ENCODE measurements around the gene KRTAP10-7. TPM values are rescaled to one million over a fixed set of nuclear protein-coding genes. Genes with fewer than 3 reads are reported as not detected.
"Not testable (repeated sequence)": the region's sequence is repeated elsewhere in the genome, so short reads cannot be mapped to it uniquely, and the experiment has no call there.

The KRTAP10-7 gene
- total and polyA plus RNA-seq, 9 donors: not detected

DNA sequence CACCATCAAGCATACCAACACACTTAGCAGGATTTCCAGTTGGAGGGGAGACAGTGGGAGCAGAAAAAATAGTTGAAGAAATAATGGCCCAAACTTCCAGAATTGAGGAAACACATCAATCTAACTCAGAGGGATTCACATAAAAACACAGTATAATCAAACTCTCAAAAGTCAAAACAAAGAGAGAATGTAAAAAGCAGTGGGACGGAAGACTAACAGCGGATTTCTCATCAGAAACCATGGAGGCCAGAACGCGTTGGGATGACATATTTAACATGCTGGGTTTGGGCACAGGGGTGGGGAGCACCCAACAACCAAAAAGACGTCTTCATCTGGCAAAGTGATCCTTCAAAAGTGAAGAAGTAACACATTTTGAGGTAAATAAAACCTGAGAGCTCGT, 19.5 kb downstream of the KRTAP10-7 start:
- Histone ChIP-seq H3K27me3 (ENCODE audit: control insufficient read depth, insufficient read depth, low read length) (peaks cover 9% of the 10 kb centered on the region), H3K4me3 (ENCODE audit: low read length) (no peak overlapping the region), H3K4me1 (ENCODE audit: control insufficient read depth, insufficient read depth, low read length) (no peaks in the 10 kb centered on the region), H3K36me3 (ENCODE audit: control insufficient read depth, insufficient read depth, low read length) (no peaks in the 10 kb centered on the region), H3K9me3 (replicated peaks; ENCODE audit: control insufficient read depth, low read depth, low read length) (peaks cover 14% of the 10 kb centered on the region), H3K27ac (ENCODE audit: low read length) (no peak overlapping the region)
- WGBS (ENCODE audit: insufficient coverage): 83% methylated on average over 6 of the region's 6 CpGs
- no peak for DNase-seq

GRCh38 chr21:44623575-44623974, 23.2 kb downstream of the KRTAP10-7 start:
- peaks cover 3% of the 10 kb centered on the region for H3K27me3 ChIP-seq (ENCODE audit: control insufficient read depth, insufficient read depth, low read length)
- H3K4me1 ChIP-seq (ENCODE audit: control insufficient read depth, insufficient read depth, low read length): peaks cover 2% of the 10 kb centered on the region
- peaks cover 14% of the 10 kb centered on the region for H3K9me3 ChIP-seq (replicated peaks; ENCODE audit: control insufficient read depth, low read depth, low read length)
- no peak for DNase-seq
- H3K36me3 ChIP-seq (ENCODE audit: control insufficient read depth, insufficient read depth, low read length): no peaks in the 10 kb centered on the region
- H3K27ac ChIP-seq (ENCODE audit: low read length): no peak overlapping the region
- H3K4me3 ChIP-seq (ENCODE audit: low read length): no peak overlapping the region

- no peak for DNase-seq
- Histone ChIP-seq H3K36me3 (ENCODE audit: control insufficient read depth, insufficient read depth, low read length) (no peaks in the 10 kb centered on the region), H3K27me3 (ENCODE audit: control insufficient read depth, insufficient read depth, low read length) (peaks cover 6% of the 10 kb centered on the region), H3K4me3 (ENCODE audit: low read length) (no peak overlapping the region), H3K9me3 (replicated peaks; ENCODE audit: control insufficient read depth, low read depth, low read length) (peaks cover 14% of the 10 kb centered on the region), H3K4me1 (ENCODE audit: control insufficient read depth, insufficient read depth, low read length) (peaks cover 3% of the 10 kb centered on the region), H3K27ac (ENCODE audit: low read length) (no peak overlapping the region)
- WGBS (ENCODE audit: insufficient coverage): no CpG with 5 or more reads among the region's 7 CpGs
Measured at GRCh38 chr21:44625756-44626155, 25.4 kb downstream of the KRTAP10-7 start.

DNA sequence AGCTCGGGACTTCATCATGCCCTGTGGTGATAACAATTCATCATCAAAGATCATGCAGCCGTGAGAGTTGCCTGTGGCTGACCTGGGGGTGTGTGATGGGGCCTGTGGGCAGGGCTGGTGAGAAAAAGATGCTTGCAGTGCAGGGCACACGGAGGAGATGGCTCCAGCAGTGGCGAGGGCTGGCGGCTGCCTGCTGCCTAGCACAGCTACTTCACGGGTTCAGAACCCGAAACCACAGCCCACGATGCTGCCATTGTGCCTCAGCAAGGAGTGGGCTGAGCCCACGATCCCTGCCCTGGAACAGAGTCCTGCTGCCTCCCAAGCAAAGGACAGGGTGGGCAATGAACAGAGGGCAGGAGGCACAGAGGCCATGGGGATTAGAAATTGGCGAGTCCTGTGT, 25.9 kb downstream of the KRTAP10-7 start:
- Histone ChIP-seq H3K36me3 (ENCODE audit: control insufficient read depth, insufficient read depth, low read length) (no peaks in the 10 kb centered on the region), H3K27me3 (ENCODE audit: control insufficient read depth, insufficient read depth, low read length) (peaks cover 6% of the 10 kb centered on the region), H3K4me1 (ENCODE audit: control insufficient read depth, insufficient read depth, low read length) (peaks cover 3% of the 10 kb centered on the region), H3K4me3 (ENCODE audit: low read length) (no peak overlapping the region), H3K27ac (ENCODE audit: low read length) (no peak overlapping the region), H3K9me3 (replicated peaks; ENCODE audit: control insufficient read depth, low read depth, low read length) (peaks cover 15% of the 10 kb centered on the region)
- 81% methylated on average over 9 of the region's 10 CpGs for WGBS (ENCODE audit: insufficient coverage)
- no peak for DNase-seq

GRCh38 chr21:44626673-44627143, 26.3 kb downstream of the KRTAP10-7 start, which contains the start of gene KRTAP10-9:
Gene KRTAP10-9 (plus strand): TSS chr21:44627093. CDS start chr21:44627172, 79 bp downstream.
- DNase-seq: no peak
- Histone ChIP-seq H3K36me3 (ENCODE audit: control insufficient read depth, insufficient read depth, low read length) (no peaks in the 10 kb centered on the region), H3K9me3 (replicated peaks; ENCODE audit: control insufficient read depth, low read depth, low read length) (peaks cover 18% of the 10 kb centered on the region), H3K27ac (ENCODE audit: low read length) (no peak within 1 kb of the TSS), H3K4me1 (ENCODE audit: control insufficient read depth, insufficient read depth, low read length) (peaks cover 3% of the 10 kb centered on the region), H3K4me3 (ENCODE audit: low read length) (no peak within 1 kb of the TSS), H3K27me3 (ENCODE audit: control insufficient read depth, insufficient read depth, low read length) (peaks cover 6% of the 10 kb centered on the region)
- 58% methylated on average over 5 of the region's 7 CpGs for WGBS (ENCODE audit: insufficient coverage)

GRCh38 chr21:44627181-44627822, 26.9 kb downstream of the KRTAP10-7 start:
- H3K4me1 ChIP-seq (ENCODE audit: control insufficient read depth, insufficient read depth, low read length); H3K36me3 ChIP-seq (ENCODE audit: control insufficient read depth, insufficient read depth, low read length); H3K4me3 ChIP-seq (ENCODE audit: low read length); DNase-seq; H3K27ac ChIP-seq (ENCODE audit: low read length); H3K27me3 ChIP-seq (ENCODE audit: control insufficient read depth, insufficient read depth, low read length): not testable (repeated sequence)
- H3K9me3 ChIP-seq (replicated peaks; ENCODE audit: control insufficient read depth, low read depth, low read length): peaks cover 20% of the 10 kb centered on the region
- WGBS (ENCODE audit: insufficient coverage): 82% methylated on average over 13 of the region's 20 CpGs

GRCh38 chr21:44627831-44628233, 27.4 kb downstream of the KRTAP10-7 start:
- peaks cover 18% of the 10 kb centered on the region for H3K9me3 ChIP-seq (replicated peaks; ENCODE audit: control insufficient read depth, low read depth, low read length)
- WGBS (ENCODE audit: insufficient coverage): 26% methylated on average over 14 of the region's 15 CpGs
- not testable (repeated sequence) for H3K27me3 ChIP-seq (ENCODE audit: control insufficient read depth, insufficient read depth, low read length); H3K4me3 ChIP-seq (ENCODE audit: low read length); DNase-seq; H3K4me1 ChIP-seq (ENCODE audit: control insufficient read depth, insufficient read depth, low read length); H3K27ac ChIP-seq (ENCODE audit: low read length); H3K36me3 ChIP-seq (ENCODE audit: control insufficient read depth, insufficient read depth, low read length)

DNA sequence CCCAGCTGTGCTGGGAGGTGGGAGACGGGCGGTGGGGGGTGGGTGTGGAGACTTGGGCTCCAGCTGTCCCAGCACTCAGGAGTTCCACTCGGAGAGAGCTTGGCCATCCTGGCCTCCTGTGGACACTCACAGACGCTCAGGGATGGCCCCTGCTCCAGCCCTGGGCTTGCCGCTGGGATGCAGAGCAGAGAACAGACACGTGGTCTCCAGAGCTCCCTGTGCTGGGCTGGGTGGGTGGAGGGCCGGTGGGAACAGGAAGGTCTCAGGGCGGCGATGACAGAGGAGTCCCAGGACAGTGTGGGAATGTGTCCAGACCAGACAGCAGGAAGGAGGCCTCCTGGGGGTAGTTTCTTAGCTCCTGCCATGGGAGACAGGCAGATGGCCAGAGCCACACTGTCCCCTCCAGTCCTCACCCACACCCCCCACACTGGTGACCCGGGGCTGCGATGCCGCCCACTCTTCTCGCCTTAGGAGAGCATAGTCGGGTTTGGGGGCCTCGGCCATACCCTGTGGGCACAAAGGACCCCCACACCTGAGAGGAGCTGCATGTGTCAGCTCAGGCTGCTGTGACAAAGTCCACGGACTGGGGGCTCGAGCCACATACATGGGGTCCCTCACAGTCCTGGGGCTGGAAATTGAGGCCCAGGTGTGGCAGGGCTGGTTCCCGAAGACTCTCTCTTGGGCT, 28.5 kb downstream of the KRTAP10-7 start:
- Histone ChIP-seq H3K27me3 (ENCODE audit: control insufficient read depth, insufficient read depth, low read length) (peaks cover 6% of the 10 kb centered on the region), H3K36me3 (ENCODE audit: control insufficient read depth, insufficient read depth, low read length) (no peaks in the 10 kb centered on the region), H3K9me3 (replicated peaks; ENCODE audit: control insufficient read depth, low read depth, low read length) (peaks cover 13% of the 10 kb centered on the region), H3K4me3 (ENCODE audit: low read length) (no peak overlapping the region), H3K27ac (ENCODE audit: low read length) (no peak overlapping the region), H3K4me1 (ENCODE audit: control insufficient read depth, insufficient read depth, low read length) (peaks cover 3% of the 10 kb centered on the region)
- no peak for DNase-seq
- 58% methylated on average over 9 of the region's 18 CpGs for WGBS (ENCODE audit: insufficient coverage)

DNA sequence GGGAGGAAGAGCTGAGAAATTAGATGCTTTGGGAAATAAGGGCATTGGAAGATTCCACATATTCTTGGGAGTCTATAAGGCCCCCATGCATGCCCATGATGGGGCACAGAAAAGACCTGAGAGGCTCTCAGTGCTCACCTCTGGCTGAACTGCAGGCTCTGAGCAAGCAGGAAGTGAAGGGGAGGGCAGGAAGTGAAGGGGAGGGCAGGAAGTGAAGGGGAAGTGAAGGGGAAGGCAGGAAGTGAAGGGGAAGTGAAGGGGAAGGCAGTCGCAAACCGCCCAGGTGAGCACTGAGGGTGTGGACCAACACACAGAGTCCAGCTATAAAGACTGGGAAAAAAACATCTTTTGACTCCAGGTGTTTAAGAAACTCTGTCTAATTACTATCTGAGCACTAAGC, 30.0 kb downstream of the KRTAP10-7 start:
- H3K27ac ChIP-seq (ENCODE audit: low read length): no peak overlapping the region
- WGBS (ENCODE audit: insufficient coverage): 76% methylated on average over 2 of the region's 2 CpGs

DNA sequence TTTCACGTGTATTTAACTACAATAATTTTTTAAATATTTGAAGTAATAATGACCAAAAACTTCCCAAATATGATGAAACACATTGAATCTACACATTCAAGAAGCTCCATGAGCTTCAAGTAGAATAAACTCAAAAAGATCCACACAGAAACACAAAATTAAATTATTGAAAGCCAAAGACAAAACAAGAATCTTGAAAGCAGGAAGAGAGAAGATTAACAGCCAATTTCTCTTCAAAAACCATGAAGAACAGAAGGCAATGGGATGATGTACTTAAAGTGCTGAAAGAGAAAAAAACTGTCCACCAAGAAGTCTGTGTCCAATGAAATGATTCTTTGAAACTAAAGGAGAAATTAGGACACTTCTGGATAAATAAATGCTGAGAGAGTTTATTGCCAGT, 31.7 kb downstream of the KRTAP10-7 start:
- no peak overlapping the region for H3K27ac ChIP-seq (ENCODE audit: low read length)
- peaks cover 6% of the 10 kb centered on the region for H3K27me3 ChIP-seq (ENCODE audit: control insufficient read depth, insufficient read depth, low read length)
- H3K4me1 ChIP-seq (ENCODE audit: control insufficient read depth, insufficient read depth, low read length): peaks cover 3% of the 10 kb centered on the region
- no peaks in the 10 kb centered on the region for H3K36me3 ChIP-seq (ENCODE audit: control insufficient read depth, insufficient read depth, low read length)
- WGBS (ENCODE audit: insufficient coverage): no CpG with 5 or more reads among the region's 1 CpG
- H3K4me3 ChIP-seq (ENCODE audit: low read length): no peak overlapping the region
- DNase-seq: no peak
- peaks cover 7% of the 10 kb centered on the region for H3K9me3 ChIP-seq (replicated peaks; ENCODE audit: control insufficient read depth, low read depth, low read length)

More for the DNA sequence above, 30.0 kb downstream of the KRTAP10-7 start:
- Histone ChIP-seq H3K36me3 (ENCODE audit: control insufficient read depth, insufficient read depth, low read length) (no peaks in the 10 kb centered on the region), H3K9me3 (replicated peaks; ENCODE audit: control insufficient read depth, low read depth, low read length) (peaks cover 7% of the 10 kb centered on the region), H3K4me1 (ENCODE audit: control insufficient read depth, insufficient read depth, low read length) (peaks cover 3% of the 10 kb centered on the region), H3K27me3 (ENCODE audit: control insufficient read depth, insufficient read depth, low read length) (peaks cover 6% of the 10 kb centered on the region), H3K4me3 (ENCODE audit: low read length) (no peak overlapping the region)
- DNase-seq: no peak

Measured in muscle of leg (tissue), 11 donors.